ENCODE data around the gene CDK2AP2.

Gene CDK2AP2

DNA sequence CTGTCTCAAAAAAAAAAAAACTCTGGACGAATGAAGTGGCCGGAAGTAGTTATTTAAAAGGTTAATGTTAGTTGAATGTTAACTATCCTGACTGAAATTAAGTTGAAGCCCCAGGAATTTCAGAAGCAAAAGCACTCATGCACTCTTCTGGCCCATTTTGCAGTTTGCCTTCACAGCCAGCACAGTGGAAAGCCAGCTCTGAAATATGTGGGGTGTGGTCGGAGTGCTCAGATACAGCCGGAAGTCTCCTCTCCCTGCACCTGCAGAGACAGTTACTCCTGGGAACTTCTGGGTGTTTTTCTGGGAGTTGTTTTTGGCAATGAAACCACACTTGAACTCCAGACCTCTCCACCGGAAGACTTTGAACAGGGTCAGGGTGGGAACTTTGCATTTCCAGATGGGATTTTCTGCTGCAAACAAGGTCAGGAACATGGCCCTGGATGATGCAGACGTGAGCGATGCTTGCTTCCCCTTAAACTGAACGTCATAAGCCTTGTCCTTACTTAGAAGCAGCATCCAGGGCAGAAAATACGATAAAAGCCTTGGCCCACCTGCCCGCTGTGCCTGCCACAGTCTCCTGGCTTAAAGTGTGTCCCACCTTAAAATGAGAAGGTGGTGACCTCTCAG is 36.8 kb upstream of the CDK2AP2 start:
- ChIA-PET CTCF (interaction anchor here (2.8 kb wide), 1 partner anchor 8 kb away, joined by 9 read pairs; no protein-coding TSS in a partner anchor), POLR2A (no interaction called here)
- no peak for DNase-seq (ENCODE audit: extremely low spot score)
- no peak for TF ChIP-seq CTCF (IDR thresholded peaks at IDR 0.05; ENCODE audit: control extremely low read depth, extremely low read depth, low read depth, missing control alignments)

GRCh38 chr11:67543585-67543984 is 35.6 kb upstream of the CDK2AP2 start:
- no peak for TF ChIP-seq CTCF (IDR thresholded peaks at IDR 0.05; ENCODE audit: control extremely low read depth, extremely low read depth, low read depth, missing control alignments)
- POLR2A ChIA-PET: no interaction called here
- CTCF ChIA-PET: no interaction called here
- DNase-seq (ENCODE audit: extremely low spot score): no peak

DNA sequence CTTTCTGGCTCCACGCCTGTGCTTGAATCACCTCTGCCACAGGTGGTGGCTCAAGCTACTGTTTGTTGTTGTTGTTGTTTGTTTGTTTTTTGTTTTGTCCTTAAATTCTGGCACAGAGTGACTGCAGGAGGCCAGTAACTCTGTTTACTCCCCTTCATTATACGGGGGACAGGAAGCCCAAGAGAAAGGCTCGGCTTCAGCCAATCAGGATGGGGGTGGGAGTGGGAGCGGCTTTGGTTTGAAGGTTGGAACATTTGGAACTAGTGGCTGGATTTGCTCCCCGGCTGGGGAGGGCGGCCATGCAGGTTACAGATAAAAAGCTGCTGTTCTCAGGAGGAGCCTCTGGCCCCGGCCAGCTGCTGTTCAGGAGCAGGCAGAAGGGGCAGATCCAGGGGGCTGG is 35.0 kb upstream of the CDK2AP2 start:
- ChIA-PET CTCF (interaction anchor here (1.2 to 2.3 kb wide), 2 partner anchors 12 to 232 kb away, joined by 3 to 10 read pairs; no protein-coding TSS in a partner anchor), POLR2A (no interaction called here)
- DNase-seq (ENCODE audit: extremely low spot score): no peak
- no peak for TF ChIP-seq CTCF (IDR thresholded peaks at IDR 0.05; ENCODE audit: control extremely low read depth, extremely low read depth, low read depth, missing control alignments)

- DNase-seq (ENCODE audit: extremely low spot score): no peak
- CTCF ChIA-PET: interaction anchor here (0.8 to 2.3 kb wide), 4 partner anchors 11 to 233 kb away, joined by 3 to 10 read pairs (median 4); no protein-coding TSS in a partner anchor
- TF ChIP-seq CTCF (IDR thresholded peaks at IDR 0.05; ENCODE audit: control extremely low read depth, extremely low read depth, low read depth, missing control alignments): no peak
- POLR2A ChIA-PET: no interaction called here
Observed at GRCh38 chr11:67542169-67542568, 34.2 kb upstream of the CDK2AP2 start.

DNA sequence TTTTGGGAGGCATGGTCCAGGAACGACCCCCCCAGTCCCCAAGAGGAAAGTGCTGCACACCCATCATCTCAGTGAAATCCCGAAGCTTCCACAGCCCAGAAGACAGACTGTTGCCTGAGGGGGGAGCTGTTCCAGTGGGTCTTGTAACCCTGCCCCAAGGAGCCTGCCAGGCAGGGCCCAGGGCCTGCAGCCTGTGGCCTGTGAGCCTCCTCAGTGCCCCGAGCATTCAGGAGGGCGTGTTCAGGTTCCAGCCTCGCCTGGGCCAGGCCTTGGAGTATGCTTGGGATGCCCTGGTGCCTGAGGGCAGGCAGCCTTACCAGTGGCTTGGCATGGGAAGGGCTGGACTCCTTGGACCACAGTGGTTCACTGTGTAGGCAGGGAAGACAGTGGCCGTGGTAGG is 33.2 kb upstream of the CDK2AP2 start:
- CTCF ChIA-PET: interaction anchor here (1.5 to 2.3 kb wide), 2 partner anchors 10 to 15 kb away, joined by 5 to 10 read pairs; no protein-coding TSS in a partner anchor
- POLR2A ChIA-PET: interaction anchor here (0.6 kb wide), 1 partner anchor 51 kb away, joined by 4 read pairs; no protein-coding TSS in a partner anchor
- no peak for TF ChIP-seq CTCF (IDR thresholded peaks at IDR 0.05; ENCODE audit: control extremely low read depth, extremely low read depth, low read depth, missing control alignments)
- no peak for DNase-seq (ENCODE audit: extremely low spot score)

DNA sequence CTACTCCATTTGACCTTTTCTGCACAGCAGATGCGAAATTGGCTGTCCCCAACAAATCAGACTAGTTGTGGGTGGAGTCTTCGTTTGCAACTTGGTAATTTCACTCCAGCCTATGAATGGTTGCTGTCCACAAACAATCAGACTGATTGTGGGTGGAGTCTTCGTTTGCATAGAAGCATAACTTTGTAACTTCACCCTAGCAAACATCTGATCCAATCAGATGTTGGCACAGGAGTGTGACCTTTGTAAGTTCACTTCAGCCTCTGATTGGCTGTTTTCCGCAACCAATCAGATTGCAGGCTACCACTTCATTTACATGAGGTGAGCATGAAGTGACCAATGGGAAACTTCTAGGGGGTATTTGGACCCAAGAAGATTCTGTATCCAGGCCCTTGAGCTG is 31.6 kb upstream of the CDK2AP2 start:
- ChIA-PET CTCF (no interaction called here), POLR2A (no interaction called here)
- TF ChIP-seq CTCF (IDR thresholded peaks at IDR 0.05; ENCODE audit: control extremely low read depth, extremely low read depth, low read depth, missing control alignments): no peak
- no peak for DNase-seq (ENCODE audit: extremely low spot score)

Data from GM10248 (cell line).